ENCODE measurements around the gene TRIM6. TPM values are rescaled to one million over a fixed set of nuclear protein-coding genes. Genes with fewer than 3 reads are reported as not detected.
A peak's percentile ranks its signal among the peaks of the same experiment; 100 is the strongest.

Gene TRIM6
- total and polyA plus RNA-seq, 2 experiments from 2014 or later = 4.3 to 11.4 TPM

GRCh38 chr11:5620651-5621521 is 24.4 kb downstream of the TRIM6 start:
- H3K27ac ChIP-seq = peak overlapping the region; percentile 4
- no peaks in the 10 kb centered on the region for H3K36me3 ChIP-seq
- no peaks in the 10 kb centered on the region for H3K9me3 ChIP-seq (ENCODE audit: low read depth)
- peaks cover 25% of the 10 kb centered on the region for H3K4me1 ChIP-seq (ENCODE audit: low read depth)
- H3K27me3 ChIP-seq = no peaks in the 10 kb centered on the region
- TF ChIP-seq CTCF (IDR thresholded peaks at IDR 0.05; ENCODE audit: low read depth, low read length) = no peak
- no peak overlapping the region for H3K4me3 ChIP-seq
- DNase-seq (ENCODE audit: low read depth in 1 of 2, low spot score in 1 of 2) = peak; percentile 11 to 76

- TF ChIP-seq CTCF (IDR thresholded peaks at IDR 0.05; ENCODE audit: low read depth, low read length) = no peak
- Histone ChIP-seq H3K27ac (no peak overlapping the region), H3K9me3 (ENCODE audit: low read depth) (no peaks in the 10 kb centered on the region), H3K4me3 (no peak overlapping the region), H3K4me1 (ENCODE audit: low read depth) (peaks cover 27% of the 10 kb centered on the region), H3K27me3 (no peaks in the 10 kb centered on the region), H3K36me3 (no peaks in the 10 kb centered on the region)
- DNase-seq (ENCODE audit: low read depth in 1 of 2, low spot score in 1 of 2) = no peak
Measured at GRCh38 chr11:5621580-5621979, 25.1 kb downstream of the TRIM6 start.

GRCh38 chr11:5622802-5623201 is 26.4 kb downstream of the TRIM6 start:
- Histone ChIP-seq H3K4me1 (ENCODE audit: low read depth) (peaks cover 27% of the 10 kb centered on the region), H3K36me3 (no peaks in the 10 kb centered on the region), H3K27me3 (no peaks in the 10 kb centered on the region), H3K27ac (no peak overlapping the region), H3K4me3 (no peak overlapping the region), H3K9me3 (ENCODE audit: low read depth) (no peaks in the 10 kb centered on the region)
- no peak for TF ChIP-seq CTCF (IDR thresholded peaks at IDR 0.05; ENCODE audit: low read depth, low read length)
- no peak for DNase-seq (ENCODE audit: low read depth in 1 of 2, low spot score in 1 of 2)

GRCh38 chr11:5624489-5625279 is 28.2 kb downstream of the TRIM6 start, which contains the start of gene TRIM34:
Gene TRIM34, plus strand, starts transcription at chr11:5625001. Its CDS starts 7,331 bp downstream, at chr11:5632332.
- no peak within 1 kb of the TSS for H3K27ac ChIP-seq

More at GRCh38 chr11:5624489-5625279, 28.2 kb downstream of the TRIM6 start, which contains the start of gene TRIM34:
- Histone ChIP-seq H3K27me3 (no peaks in the 10 kb centered on the region), H3K4me3 (peak within 1 kb of the TSS; percentile 24), H3K4me1 (ENCODE audit: low read depth) (peaks cover 27% of the 10 kb centered on the region), H3K36me3 (no peaks in the 10 kb centered on the region), H3K9me3 (ENCODE audit: low read depth) (no peaks in the 10 kb centered on the region)
- peak; percentile 40 to 72 for DNase-seq (ENCODE audit: low read depth in 1 of 2, low spot score in 1 of 2)
- TF ChIP-seq CTCF (IDR thresholded peaks at IDR 0.05; ENCODE audit: low read depth, low read length) = no peak

All from cardiac muscle cell (in vitro differentiated cells and primary cell).